OCI-LY3 (cell line): ENCODE results near the gene AKNAD1.

ENCODE experiments used
- EZH2phosphoT487 ChIP-seq: fragments of 200-600 bp; shearing (Covaris generic); IDR thresholded peaks from 2 replicates; pipeline ENCODE4 v1.6.1; 2018; ENCODE audit warnings: antibody characterized with exemption, mixed run types, low read depth
- TF ChIP-seq, protein P1 (sequence below): fragments of 200-600, 300-600 bp; sonication (generic); IDR thresholded peaks from 2 replicates; pipeline ENCODE4 v1.5.1; 2014; ENCODE audit warnings: antibody characterized with exemption, low read length, low read depth

- TF ChIP-seq, protein P1, sequence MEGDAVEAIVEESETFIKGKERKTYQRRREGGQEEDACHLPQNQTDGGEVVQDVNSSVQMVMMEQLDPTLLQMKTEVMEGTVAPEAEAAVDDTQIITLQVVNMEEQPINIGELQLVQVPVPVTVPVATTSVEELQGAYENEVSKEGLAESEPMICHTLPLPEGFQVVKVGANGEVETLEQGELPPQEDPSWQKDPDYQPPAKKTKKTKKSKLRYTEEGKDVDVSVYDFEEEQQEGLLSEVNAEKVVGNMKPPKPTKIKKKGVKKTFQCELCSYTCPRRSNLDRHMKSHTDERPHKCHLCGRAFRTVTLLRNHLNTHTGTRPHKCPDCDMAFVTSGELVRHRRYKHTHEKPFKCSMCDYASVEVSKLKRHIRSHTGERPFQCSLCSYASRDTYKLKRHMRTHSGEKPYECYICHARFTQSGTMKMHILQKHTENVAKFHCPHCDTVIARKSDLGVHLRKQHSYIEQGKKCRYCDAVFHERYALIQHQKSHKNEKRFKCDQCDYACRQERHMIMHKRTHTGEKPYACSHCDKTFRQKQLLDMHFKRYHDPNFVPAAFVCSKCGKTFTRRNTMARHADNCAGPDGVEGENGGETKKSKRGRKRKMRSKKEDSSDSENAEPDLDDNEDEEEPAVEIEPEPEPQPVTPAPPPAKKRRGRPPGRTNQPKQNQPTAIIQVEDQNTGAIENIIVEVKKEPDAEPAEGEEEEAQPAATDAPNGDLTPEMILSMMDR: no peak
- TF ChIP-seq EZH2phosphoT487: no peak
These were observed 3.5 kb upstream of the AKNAD1 start for GRCh38 chr1:108860190-108860907.
